ENCODE measurements around the gene COA3.
"Not testable (repeated sequence)": the region's sequence is repeated elsewhere in the genome, so short reads cannot be mapped to it uniquely, and the experiment has no call there.

COA3 gene

GRCh38 chr17:42775534-42776098 lies 22.9 kb downstream of the COA3 start:
- H3K4me3 ChIP-seq (ENCODE audit: low read depth, low read length), result no peak overlapping the region
- DNase-seq (ENCODE audit: low read depth), result no peak

GRCh38 chr17:42774066-42774745 lies 24.3 kb downstream of the COA3 start:
- DNase-seq (ENCODE audit: low read depth), result no peak
- TF ChIP-seq CTCF (IDR thresholded peaks at IDR 0.05; ENCODE audit: control insufficient read depth, extremely low read depth, insufficient read depth), result no peak
- H3K4me3 ChIP-seq (ENCODE audit: low read depth, low read length), result peak overlapping the region; percentile 87

More at GRCh38 chr17:42775534-42776098, 22.9 kb downstream of the COA3 start:
- TF ChIP-seq CTCF (IDR thresholded peaks at IDR 0.05; ENCODE audit: control insufficient read depth, extremely low read depth, insufficient read depth), result no peak

- H3K4me3 ChIP-seq (ENCODE audit: low read depth, low read length), result peak within 1 kb of the TSS; percentile 87
- no peak for TF ChIP-seq CTCF (IDR thresholded peaks at IDR 0.05; ENCODE audit: control insufficient read depth, extremely low read depth, insufficient read depth)
- DNase-seq (ENCODE audit: low read depth), result peak; percentile 50
Measured at GRCh38 chr17:42773290-42774035, 25.0 kb downstream of the COA3 start, which contains the start of gene VPS25. TSS of gene VPS25 (plus strand) at chr17:42773449. CDS start at chr17:42773476, 27 bp downstream.

GRCh38 chr17:42772945-42773289 lies 25.6 kb downstream of the COA3 start:
- peak overlapping the region; percentile 87 for H3K4me3 ChIP-seq (ENCODE audit: low read depth, low read length)
- DNase-seq (ENCODE audit: low read depth), result no peak
- TF ChIP-seq CTCF (IDR thresholded peaks at IDR 0.05; ENCODE audit: control insufficient read depth, extremely low read depth, insufficient read depth), result no peak

GRCh38 chr17:42769964-42770363 lies 28.5 kb downstream of the COA3 start:
- H3K4me3 ChIP-seq (ENCODE audit: low read depth, low read length); DNase-seq (ENCODE audit: low read depth): not testable (repeated sequence)

- DNase-seq (ENCODE audit: low read depth); H3K4me3 ChIP-seq (ENCODE audit: low read depth, low read length): not testable (repeated sequence)
Measured at GRCh38 chr17:42768006-42768405, 30.5 kb downstream of the COA3 start.

GRCh38 chr17:42767512-42767911 lies 31.0 kb downstream of the COA3 start:
- H3K4me3 ChIP-seq (ENCODE audit: low read depth, low read length), result no peak overlapping the region
- no peak for TF ChIP-seq CTCF (IDR thresholded peaks at IDR 0.05; ENCODE audit: control insufficient read depth, extremely low read depth, insufficient read depth)
- no peak for DNase-seq (ENCODE audit: low read depth)

Measured in LNCaP clone FGC (cell line).